Bone marrow (tissue), 2 donors: Measurements from ENCODE around the gene TTLL7.

Experiments
- DNase-seq, 2 donors: peaks; one replicate each; lab custom pipeline; 2025; lab: John Stamatoyannopoulos, UW

TTLL7 gene

GRCh38 chr1:83998498-83999315 lies at the start of gene TTLL7:
Gene TTLL7, minus strand, starts transcription at chr1:83999132. Its CDS starts 46,921 bp downstream, at chr1:83952211.
- peak in 1 of 2 donors; percentile 76 for DNase-seq

- DNase-seq = no peak
Observed at GRCh38 chr1:84042461-84042860, 43.5 kb upstream of the TTLL7 start.

- no peak for DNase-seq
Observed at GRCh38 chr1:84037758-84038611, 39.1 kb upstream of the TTLL7 start.

- DNase-seq = no peak
Observed at GRCh38 chr1:84031802-84032327, 32.9 kb upstream of the TTLL7 start.

GRCh38 chr1:84027368-84027767 lies 28.4 kb upstream of the TTLL7 start:
- no peak for DNase-seq

- DNase-seq = no peak
Observed at GRCh38 chr1:84025966-84026365, 27.0 kb upstream of the TTLL7 start.

GRCh38 chr1:84021822-84022221 lies 22.9 kb upstream of the TTLL7 start:
- DNase-seq = no peak

- DNase-seq = no peak
Observed at GRCh38 chr1:84020151-84020550, 21.2 kb upstream of the TTLL7 start.

- no peak for DNase-seq
Observed at GRCh38 chr1:84019217-84019616, 20.3 kb upstream of the TTLL7 start.

GRCh38 chr1:84013708-84014107 lies 14.8 kb upstream of the TTLL7 start:
- no peak for DNase-seq

GRCh38 chr1:84012018-84012417 lies 13.1 kb upstream of the TTLL7 start:
- no peak for DNase-seq

- DNase-seq = no peak
Observed at GRCh38 chr1:84010136-84010535, 11.2 kb upstream of the TTLL7 start.

- no peak for DNase-seq
Observed at GRCh38 chr1:84008631-84009030, 9.7 kb upstream of the TTLL7 start.

- DNase-seq = no peak
Observed at GRCh38 chr1:84006591-84006990, 7.7 kb upstream of the TTLL7 start.

- no peak for DNase-seq
Observed at GRCh38 chr1:84001501-84001900, 2.6 kb upstream of the TTLL7 start.

- no peak for DNase-seq
Observed at GRCh38 chr1:84000954-84001495, 2.1 kb upstream of the TTLL7 start.

- no peak for DNase-seq
Observed at GRCh38 chr1:84000196-84000885, 1.4 kb upstream of the TTLL7 start.

GRCh38 chr1:83999316-83999819 lies 436 bp upstream of the TTLL7 start:
- DNase-seq = no peak

GRCh38 chr1:83998205-83998497 lies 781 bp downstream of the TTLL7 start:
- no peak for DNase-seq

- no peak for DNase-seq
Observed at GRCh38 chr1:83997631-83998030, 1.3 kb downstream of the TTLL7 start.

- no peak for DNase-seq
Observed at GRCh38 chr1:83996621-83997020, 2.3 kb downstream of the TTLL7 start.

- no peak for DNase-seq
Observed at GRCh38 chr1:83996191-83996590, 2.7 kb downstream of the TTLL7 start.
